ENCODE measurements around the gene SLC51B.

Gene SLC51B

DNA sequence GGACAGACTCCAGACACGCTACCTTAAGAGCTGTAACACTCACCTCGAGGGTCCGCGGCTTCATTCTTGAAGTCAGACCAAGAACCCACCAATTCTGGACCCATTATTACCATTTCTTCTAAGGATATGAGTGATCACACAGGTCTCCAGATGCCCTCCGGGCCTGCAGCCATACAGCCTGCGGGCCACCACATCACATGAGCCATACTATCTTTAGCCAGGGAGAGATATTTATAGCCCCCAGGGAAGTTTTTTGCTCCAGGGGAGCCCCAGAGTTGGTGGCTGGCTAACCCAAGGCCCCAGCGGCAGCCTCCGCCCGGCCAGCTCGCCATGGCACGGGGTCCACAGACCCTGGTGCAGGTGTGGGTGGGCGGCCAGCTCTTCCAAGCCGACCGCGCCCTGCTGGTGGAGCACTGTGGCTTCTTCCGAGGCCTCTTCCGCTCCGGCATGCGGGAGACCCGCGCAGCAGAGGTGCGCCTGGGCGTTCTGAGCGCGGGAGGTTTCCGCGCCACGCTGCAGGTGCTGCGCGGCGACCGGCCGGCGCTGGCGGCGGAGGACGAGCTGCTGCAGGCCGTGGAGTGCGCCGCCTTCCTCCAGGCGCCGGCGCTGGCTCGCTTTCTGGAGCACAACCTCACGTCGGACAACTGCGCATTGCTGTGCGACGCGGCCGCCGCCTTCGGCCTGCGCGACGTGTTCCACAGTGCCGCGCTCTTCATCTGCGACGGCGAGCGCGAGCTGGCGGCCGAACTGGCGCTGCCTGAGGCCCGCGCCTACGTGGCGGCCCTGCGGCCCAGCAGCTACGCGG lies 31.5 kb downstream of the SLC51B start, which contains the start of gene KBTBD13:
KBTBD13 (plus strand) TSS at position 261 of the 805 bp plus-strand sequence; CDS start at position 331, 70 bp downstream.
- Histone ChIP-seq H4K20me1 (ENCODE audit: control insufficient read depth, insufficient read depth, low read depth, low read length) (no peaks in the 10 kb centered on the region), H3K9me3 (ENCODE audit: control insufficient read depth, insufficient read depth, low read length) (no peaks in the 10 kb centered on the region), H3K79me2 (ENCODE audit: control insufficient read depth, low read length) (no peaks in the 10 kb centered on the region), H3K36me3 (ENCODE audit: control insufficient read depth, low read length) (no peaks in the 10 kb centered on the region), H3K27me3 (ENCODE audit: control insufficient read depth, low read length) (peaks cover 18% of the 10 kb centered on the region), H3K9me2 (replicated peaks; ENCODE audit: control insufficient read depth, low read length) (no peaks in the 10 kb centered on the region), H3K27ac (ENCODE audit: low read depth, low read length) (no peak within 1 kb of the TSS), H3K4me1 (ENCODE audit: control insufficient read depth, low read length) (peaks cover 8% of the 10 kb centered on the region), H3F3A (ENCODE audit: control insufficient read depth, insufficient read depth) (no peaks in the 10 kb centered on the region), H3K4me2 (ENCODE audit: low read length) (no peak within 1 kb of the TSS), H3K4me3 (ENCODE audit: low read length) (no peak within 1 kb of the TSS)
- no peak for TF ChIP-seq EZH2phosphoT487 (IDR thresholded peaks at IDR 0.05; ENCODE audit: borderline replicate concordance, low read length)

DNA sequence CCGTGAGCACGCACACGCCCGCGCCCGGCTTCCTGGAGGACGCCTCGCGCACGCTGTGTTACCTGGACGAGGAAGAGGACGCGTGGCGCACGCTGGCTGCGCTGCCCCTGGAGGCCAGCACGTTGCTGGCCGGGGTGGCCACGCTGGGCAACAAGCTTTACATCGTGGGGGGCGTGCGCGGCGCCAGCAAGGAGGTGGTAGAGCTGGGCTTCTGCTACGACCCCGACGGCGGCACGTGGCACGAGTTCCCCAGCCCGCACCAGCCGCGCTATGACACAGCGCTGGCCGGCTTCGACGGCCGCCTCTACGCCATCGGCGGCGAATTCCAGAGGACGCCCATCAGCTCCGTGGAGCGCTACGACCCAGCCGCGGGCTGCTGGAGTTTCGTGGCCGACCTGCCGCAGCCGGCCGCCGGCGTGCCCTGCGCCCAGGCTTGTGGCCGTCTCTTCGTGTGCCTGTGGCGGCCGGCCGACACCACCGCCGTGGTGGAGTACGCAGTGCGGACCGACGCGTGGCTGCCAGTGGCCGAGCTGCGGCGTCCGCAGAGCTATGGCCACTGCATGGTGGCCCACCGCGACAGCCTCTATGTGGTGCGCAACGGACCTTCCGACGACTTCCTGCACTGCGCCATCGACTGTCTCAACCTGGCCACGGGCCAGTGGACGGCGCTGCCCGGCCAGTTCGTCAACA lies 32.2 kb downstream of the SLC51B start:
- Histone ChIP-seq H4K20me1 (ENCODE audit: control insufficient read depth, insufficient read depth, low read depth, low read length) (no peaks in the 10 kb centered on the region), H3K4me2 (ENCODE audit: low read length) (no peak overlapping the region), H3K9me2 (replicated peaks; ENCODE audit: control insufficient read depth, low read length) (no peaks in the 10 kb centered on the region), H3K4me1 (ENCODE audit: control insufficient read depth, low read length) (peaks cover under 1% of the 10 kb centered on the region; the same call in 1 of the 2 replicates), H3K4me3 (ENCODE audit: low read length) (no peak overlapping the region), H3K79me2 (ENCODE audit: control insufficient read depth, low read length) (no peaks in the 10 kb centered on the region), H3K27me3 (ENCODE audit: control insufficient read depth, low read length) (peaks cover 25% of the 10 kb centered on the region), H3F3A (ENCODE audit: control insufficient read depth, insufficient read depth) (no peaks in the 10 kb centered on the region), H3K27ac (ENCODE audit: low read depth, low read length) (no peak overlapping the region), H3K36me3 (ENCODE audit: control insufficient read depth, low read length) (no peaks in the 10 kb centered on the region), H3K9me3 (ENCODE audit: control insufficient read depth, insufficient read depth, low read length) (no peaks in the 10 kb centered on the region)
- TF ChIP-seq EZH2phosphoT487 (IDR thresholded peaks at IDR 0.05; ENCODE audit: borderline replicate concordance, low read length) = no peak
- TF ChIP-seq, protein P1, sequence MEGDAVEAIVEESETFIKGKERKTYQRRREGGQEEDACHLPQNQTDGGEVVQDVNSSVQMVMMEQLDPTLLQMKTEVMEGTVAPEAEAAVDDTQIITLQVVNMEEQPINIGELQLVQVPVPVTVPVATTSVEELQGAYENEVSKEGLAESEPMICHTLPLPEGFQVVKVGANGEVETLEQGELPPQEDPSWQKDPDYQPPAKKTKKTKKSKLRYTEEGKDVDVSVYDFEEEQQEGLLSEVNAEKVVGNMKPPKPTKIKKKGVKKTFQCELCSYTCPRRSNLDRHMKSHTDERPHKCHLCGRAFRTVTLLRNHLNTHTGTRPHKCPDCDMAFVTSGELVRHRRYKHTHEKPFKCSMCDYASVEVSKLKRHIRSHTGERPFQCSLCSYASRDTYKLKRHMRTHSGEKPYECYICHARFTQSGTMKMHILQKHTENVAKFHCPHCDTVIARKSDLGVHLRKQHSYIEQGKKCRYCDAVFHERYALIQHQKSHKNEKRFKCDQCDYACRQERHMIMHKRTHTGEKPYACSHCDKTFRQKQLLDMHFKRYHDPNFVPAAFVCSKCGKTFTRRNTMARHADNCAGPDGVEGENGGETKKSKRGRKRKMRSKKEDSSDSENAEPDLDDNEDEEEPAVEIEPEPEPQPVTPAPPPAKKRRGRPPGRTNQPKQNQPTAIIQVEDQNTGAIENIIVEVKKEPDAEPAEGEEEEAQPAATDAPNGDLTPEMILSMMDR (IDR thresholded peaks at IDR 0.05; ENCODE audit: low read depth, low read length, poor library complexity, severe bottlenecking) = no peak

DNA sequence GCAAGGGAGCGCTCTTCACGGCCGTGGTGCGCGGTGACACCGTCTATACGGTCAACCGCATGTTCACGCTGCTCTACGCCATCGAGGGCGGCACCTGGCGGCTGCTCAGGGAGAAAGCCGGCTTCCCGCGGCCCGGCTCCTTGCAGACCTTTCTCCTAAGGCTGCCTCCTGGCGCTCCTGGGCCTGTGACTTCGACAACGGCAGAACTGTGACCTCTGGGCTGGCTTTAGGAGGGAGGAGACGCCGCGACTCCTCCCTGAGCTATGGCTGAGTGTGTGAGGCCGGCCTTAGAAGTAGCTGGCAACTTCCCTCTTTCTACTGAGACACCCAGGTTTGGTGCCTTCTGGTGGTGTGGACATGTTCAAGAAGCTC lies 32.8 kb downstream of the SLC51B start:
- Histone ChIP-seq H3K36me3 (ENCODE audit: control insufficient read depth, low read length) (no peaks in the 10 kb centered on the region), H3K9me2 (replicated peaks; ENCODE audit: control insufficient read depth, low read length) (no peaks in the 10 kb centered on the region), H3K4me2 (ENCODE audit: low read length) (no peak overlapping the region), H3F3A (ENCODE audit: control insufficient read depth, insufficient read depth) (no peaks in the 10 kb centered on the region), H3K27ac (ENCODE audit: low read depth, low read length) (no peak overlapping the region), H3K4me1 (ENCODE audit: control insufficient read depth, low read length) (no peaks in the 10 kb centered on the region), H3K79me2 (ENCODE audit: control insufficient read depth, low read length) (no peaks in the 10 kb centered on the region), H3K27me3 (ENCODE audit: control insufficient read depth, low read length) (peaks cover 30% of the 10 kb centered on the region), H3K9me3 (ENCODE audit: control insufficient read depth, insufficient read depth, low read length) (no peaks in the 10 kb centered on the region), H3K4me3 (ENCODE audit: low read length) (no peak overlapping the region), H4K20me1 (ENCODE audit: control insufficient read depth, insufficient read depth, low read depth, low read length) (no peaks in the 10 kb centered on the region)
- no peak for TF ChIP-seq EZH2phosphoT487 (IDR thresholded peaks at IDR 0.05; ENCODE audit: borderline replicate concordance, low read length)
- TF ChIP-seq, protein P1 (IDR thresholded peaks at IDR 0.05; ENCODE audit: low read depth, low read length, poor library complexity, severe bottlenecking) = no peak

DNA sequence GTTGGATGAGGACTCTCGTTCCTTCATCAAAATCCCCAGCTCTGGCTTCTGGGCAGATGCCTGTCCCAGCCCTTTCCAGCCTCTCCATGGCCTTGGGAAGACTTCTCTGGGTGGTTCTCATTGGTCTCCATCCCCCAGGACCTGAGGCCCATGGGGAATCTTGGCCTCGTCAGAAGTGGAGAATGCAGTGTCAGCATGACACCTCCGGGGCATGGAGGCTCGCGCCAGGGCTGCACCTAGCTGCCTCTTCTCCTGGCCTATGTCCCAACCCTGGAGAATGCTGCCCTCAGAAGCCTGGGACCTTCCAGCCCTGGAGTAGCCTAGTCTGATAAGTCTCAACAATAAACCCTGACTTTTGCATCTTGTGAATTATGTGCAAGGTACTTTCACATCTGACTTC lies 34.4 kb downstream of the SLC51B start:
- no peaks in the 10 kb centered on the region for H3K79me2 ChIP-seq (ENCODE audit: control insufficient read depth, low read length)
- H3K4me3 ChIP-seq (ENCODE audit: low read length) = no peak overlapping the region
- TF ChIP-seq, protein P1 (IDR thresholded peaks at IDR 0.05; ENCODE audit: low read depth, low read length, poor library complexity, severe bottlenecking) = no peak
- TF ChIP-seq EZH2phosphoT487 (IDR thresholded peaks at IDR 0.05; ENCODE audit: borderline replicate concordance, low read length) = no peak
- H4K20me1 ChIP-seq (ENCODE audit: control insufficient read depth, insufficient read depth, low read depth, low read length) = no peaks in the 10 kb centered on the region
- H3K4me1 ChIP-seq (ENCODE audit: control insufficient read depth, low read length) = no peaks in the 10 kb centered on the region
- no peaks in the 10 kb centered on the region for H3K9me3 ChIP-seq (ENCODE audit: control insufficient read depth, insufficient read depth, low read length)
- no peaks in the 10 kb centered on the region for H3K9me2 ChIP-seq (replicated peaks; ENCODE audit: control insufficient read depth, low read length)
- H3K27ac ChIP-seq (ENCODE audit: low read depth, low read length) = no peak overlapping the region
- H3K36me3 ChIP-seq (ENCODE audit: control insufficient read depth, low read length) = no peaks in the 10 kb centered on the region
- no peak overlapping the region for H3K4me2 ChIP-seq (ENCODE audit: low read length)
- no peaks in the 10 kb centered on the region for H3F3A ChIP-seq (ENCODE audit: control insufficient read depth, insufficient read depth)
- H3K27me3 ChIP-seq (ENCODE audit: control insufficient read depth, low read length) = peaks cover 45% of the 10 kb centered on the region
